HG02970 (cell line): ENCODE data around the gene SPATA3.
"Not testable (repeated sequence)": the region's sequence is repeated elsewhere in the genome, so short reads cannot be mapped to it uniquely, and the experiment has no call there.

Experiments
- ATAC-seq: cut with Tn5 transposase; IDR thresholded peaks from one replicate; pipeline ENCODE4 v1.9.1; 2021; ENCODE audit warnings: mild to moderate bottlenecking, moderate library complexity, moderate number of reproducible peaks; ENCODE audit not compliant: unreplicated experiment, low FRiP score

The SPATA3 gene

GRCh38 chr2:230990899-230991150, 5.1 kb upstream of the SPATA3 start:
- ATAC-seq: no peak

- no peak for ATAC-seq
These were observed 4.3 kb upstream of the SPATA3 start for GRCh38 chr2:230991598-230991997.

GRCh38 chr2:230996661-230997060, 740 bp downstream of the SPATA3 start:
- ATAC-seq: no peak

GRCh38 chr2:230998882-230999281, 3.0 kb downstream of the SPATA3 start:
- no peak for ATAC-seq

- no peak for ATAC-seq
These were observed 3.6 kb downstream of the SPATA3 start for GRCh38 chr2:230999477-230999876.

- ATAC-seq: no peak
These were observed 4.4 kb downstream of the SPATA3 start for GRCh38 chr2:231000211-231000904.

GRCh38 chr2:231001036-231001435, 5.1 kb downstream of the SPATA3 start:
- ATAC-seq: no peak

GRCh38 chr2:231001921-231002320, 6.0 kb downstream of the SPATA3 start:
- ATAC-seq: no peak

- ATAC-seq: no peak
These were observed 6.7 kb downstream of the SPATA3 start for GRCh38 chr2:231002641-231003040.

GRCh38 chr2:231003186-231003585, 7.3 kb downstream of the SPATA3 start:
- no peak for ATAC-seq

GRCh38 chr2:231004930-231005329, 9.0 kb downstream of the SPATA3 start:
- ATAC-seq: not testable (repeated sequence)

GRCh38 chr2:231007286-231008098, 11.6 kb downstream of the SPATA3 start:
- no peak for ATAC-seq

- no peak for ATAC-seq
These were observed 12.2 kb downstream of the SPATA3 start for GRCh38 chr2:231008131-231008530.

GRCh38 chr2:231009236-231009919, 13.5 kb downstream of the SPATA3 start:
- ATAC-seq: no peak

GRCh38 chr2:231010201-231010730, 14.3 kb downstream of the SPATA3 start:
- no peak for ATAC-seq

GRCh38 chr2:231011526-231011925, 15.6 kb downstream of the SPATA3 start:
- no peak for ATAC-seq

GRCh38 chr2:231012463-231012862, 16.5 kb downstream of the SPATA3 start:
- no peak for ATAC-seq

GRCh38 chr2:231013820-231014219, 17.9 kb downstream of the SPATA3 start:
- ATAC-seq: no peak

- ATAC-seq: no peak
These were observed 19.6 kb downstream of the SPATA3 start for GRCh38 chr2:231015478-231015877.

GRCh38 chr2:231015926-231016325, 20.0 kb downstream of the SPATA3 start:
- ATAC-seq: no peak

GRCh38 chr2:231016566-231017230, 20.8 kb downstream of the SPATA3 start:
- no peak for ATAC-seq
